Sigmoid colon (tissue), 4 donors: ENCODE measurements around the gene VRK1.

Source experiments
- EP300 ChIP-seq, 4 donors: sonication (generic); formaldehyde crosslinking; IDR thresholded peaks; one replicate each; pipeline ENCODE4 v1.6.1; 2017; ENCODE audit warnings: antibody characterized with exemption in 4 of 4
- POLR2A ChIP-seq, 2 donors: fragments of 450-650 bp; IDR thresholded peaks; one replicate each; pipeline ENCODE4 v1.6.1; 2016; ENCODE audit warnings: antibody characterized with exemption in 2 of 2, mild to moderate bottlenecking in 2 of 2, moderate library complexity in 2 of 2
- TF ChIP-seq, protein P1 (sequence below), 4 experiments: fragments of 450-650 bp in 3 of 4; fragments of 200-600 bp in 1 of 4; IDR thresholded peaks; one replicate each; pipeline ENCODE4 v1.5.1; 2016 to 2019; ENCODE audit warnings: antibody characterized with exemption in 4 of 4, mild to moderate bottlenecking in 3 of 4, moderate library complexity in 2 of 4

DNA sequence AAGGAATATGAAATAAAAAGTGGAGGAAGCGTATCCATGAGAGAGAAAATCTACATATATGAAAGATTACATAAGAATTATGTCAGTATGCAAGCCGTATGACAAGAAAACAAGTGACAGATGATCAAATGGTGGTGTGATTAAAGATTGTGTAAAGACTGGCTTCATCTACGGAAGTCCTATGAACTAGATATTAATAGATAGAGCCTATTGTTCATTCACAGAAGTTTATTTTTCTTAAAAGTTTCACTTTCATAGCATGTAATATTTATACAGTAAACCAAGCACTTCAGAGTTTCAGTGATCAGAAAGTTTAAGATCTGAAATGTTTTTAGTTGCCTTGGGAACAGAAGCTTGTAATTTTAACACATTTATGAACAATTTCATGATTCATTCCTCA, 84.5 kb downstream of the VRK1 start:
- TF ChIP-seq EP300 (IDR thresholded peaks at IDR 0.05) (no peak), POLR2A (IDR thresholded peaks at IDR 0.05) (no peak)
- TF ChIP-seq, protein P1, sequence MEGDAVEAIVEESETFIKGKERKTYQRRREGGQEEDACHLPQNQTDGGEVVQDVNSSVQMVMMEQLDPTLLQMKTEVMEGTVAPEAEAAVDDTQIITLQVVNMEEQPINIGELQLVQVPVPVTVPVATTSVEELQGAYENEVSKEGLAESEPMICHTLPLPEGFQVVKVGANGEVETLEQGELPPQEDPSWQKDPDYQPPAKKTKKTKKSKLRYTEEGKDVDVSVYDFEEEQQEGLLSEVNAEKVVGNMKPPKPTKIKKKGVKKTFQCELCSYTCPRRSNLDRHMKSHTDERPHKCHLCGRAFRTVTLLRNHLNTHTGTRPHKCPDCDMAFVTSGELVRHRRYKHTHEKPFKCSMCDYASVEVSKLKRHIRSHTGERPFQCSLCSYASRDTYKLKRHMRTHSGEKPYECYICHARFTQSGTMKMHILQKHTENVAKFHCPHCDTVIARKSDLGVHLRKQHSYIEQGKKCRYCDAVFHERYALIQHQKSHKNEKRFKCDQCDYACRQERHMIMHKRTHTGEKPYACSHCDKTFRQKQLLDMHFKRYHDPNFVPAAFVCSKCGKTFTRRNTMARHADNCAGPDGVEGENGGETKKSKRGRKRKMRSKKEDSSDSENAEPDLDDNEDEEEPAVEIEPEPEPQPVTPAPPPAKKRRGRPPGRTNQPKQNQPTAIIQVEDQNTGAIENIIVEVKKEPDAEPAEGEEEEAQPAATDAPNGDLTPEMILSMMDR (IDR thresholded peaks at IDR 0.05): no peak
